ENCODE data around the gene PTX4. TPM values are rescaled to one million over a fixed set of nuclear protein-coding genes. Genes with fewer than 3 reads are reported as not detected.

PTX4 gene
- not detected for total RNA-seq

- H3K27ac ChIP-seq = no peak within 1 kb of the TSS
- TF ChIP-seq POLR2A (IDR thresholded peaks at IDR 0.05) = no peak
- TF ChIP-seq, protein P1, sequence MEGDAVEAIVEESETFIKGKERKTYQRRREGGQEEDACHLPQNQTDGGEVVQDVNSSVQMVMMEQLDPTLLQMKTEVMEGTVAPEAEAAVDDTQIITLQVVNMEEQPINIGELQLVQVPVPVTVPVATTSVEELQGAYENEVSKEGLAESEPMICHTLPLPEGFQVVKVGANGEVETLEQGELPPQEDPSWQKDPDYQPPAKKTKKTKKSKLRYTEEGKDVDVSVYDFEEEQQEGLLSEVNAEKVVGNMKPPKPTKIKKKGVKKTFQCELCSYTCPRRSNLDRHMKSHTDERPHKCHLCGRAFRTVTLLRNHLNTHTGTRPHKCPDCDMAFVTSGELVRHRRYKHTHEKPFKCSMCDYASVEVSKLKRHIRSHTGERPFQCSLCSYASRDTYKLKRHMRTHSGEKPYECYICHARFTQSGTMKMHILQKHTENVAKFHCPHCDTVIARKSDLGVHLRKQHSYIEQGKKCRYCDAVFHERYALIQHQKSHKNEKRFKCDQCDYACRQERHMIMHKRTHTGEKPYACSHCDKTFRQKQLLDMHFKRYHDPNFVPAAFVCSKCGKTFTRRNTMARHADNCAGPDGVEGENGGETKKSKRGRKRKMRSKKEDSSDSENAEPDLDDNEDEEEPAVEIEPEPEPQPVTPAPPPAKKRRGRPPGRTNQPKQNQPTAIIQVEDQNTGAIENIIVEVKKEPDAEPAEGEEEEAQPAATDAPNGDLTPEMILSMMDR (IDR thresholded peaks at IDR 0.05) = no peak
- no peak for DNase-seq
- no peak within 1 kb of the TSS for H3K4me3 ChIP-seq (replicated peaks in 1 of 3)
- 85 to 87% methylated on average over 19 of the region's 19 CpGs for WGBS, 2 donors
- no peaks in the 10 kb centered on the region for H3K27me3 ChIP-seq
- H3K36me3 ChIP-seq = no peaks in the 10 kb centered on the region
- H3K4me1 ChIP-seq = peaks cover 0 to 5% of the 10 kb centered on the region in 2 donors
- H3K9me3 ChIP-seq = no peaks in the 10 kb centered on the region
- intact Hi-C loops (cut with DNase I) = no loop called here
These were observed at the start of gene PTX4 for GRCh38 chr16:1488619-1489018. Gene PTX4, minus strand, starts transcription at chr16:1488944. Its CDS starts 35 bp downstream, at chr16:1488909.

DNA sequence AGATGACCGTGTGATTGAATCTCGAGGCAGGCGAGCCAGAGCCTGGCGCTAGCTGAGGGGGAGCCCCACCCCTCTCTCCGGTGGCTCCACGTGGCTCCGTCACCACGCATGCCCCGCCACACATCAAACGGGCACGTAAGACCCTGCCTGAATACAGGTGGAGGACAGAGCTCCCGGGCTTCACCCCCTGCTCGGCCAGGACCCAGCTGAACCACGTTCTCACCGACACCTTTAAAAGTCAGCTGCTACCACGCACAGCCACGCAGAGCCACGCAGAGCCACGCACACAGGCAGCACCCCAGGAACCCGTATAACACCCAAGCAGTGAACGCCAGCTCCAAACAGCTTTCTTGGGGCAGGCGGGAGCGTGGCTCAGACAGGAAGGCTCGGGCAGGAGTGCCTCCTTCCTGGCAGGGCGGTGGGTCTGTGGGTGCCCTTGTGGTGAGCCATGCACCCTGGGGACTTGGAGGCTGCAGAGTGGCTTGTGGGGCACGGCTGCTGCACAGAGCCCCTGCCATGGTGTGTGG, 49.1 kb upstream of the PTX4 start:
- Histone ChIP-seq H3K36me3 (peaks cover 47 to 55% of the 10 kb centered on the region in 2 donors), H3K4me1 (peaks cover under 1 to 21% of the 10 kb centered on the region in 2 donors), H3K4me3 (replicated peaks in 1 of 3) (no peak overlapping the region), H3K9me3 (no peaks in the 10 kb centered on the region), H3K27ac (peak overlapping the region in 2 of 3 donors; percentile 0 to 17), H3K27me3 (no peaks in the 10 kb centered on the region)
- DNase-seq = no peak
- 82 to 83% methylated on average over 20 to 21 of the region's 26 CpGs for WGBS, 2 donors
- TF ChIP-seq, protein P1 (IDR thresholded peaks at IDR 0.05) = no peak
- no peak for TF ChIP-seq POLR2A (IDR thresholded peaks at IDR 0.05)
- intact Hi-C loops (cut with DNase I) = no loop called here

GRCh38 chr16:1537138-1537577, 48.4 kb upstream of the PTX4 start:
- no peaks in the 10 kb centered on the region for H3K9me3 ChIP-seq
- H3K4me1 ChIP-seq = peaks cover 0 to 15% of the 10 kb centered on the region in 2 donors
- H3K4me3 ChIP-seq (replicated peaks in 1 of 3) = peak overlapping the region in 1 of 3 donors; percentile 58
- no peaks in the 10 kb centered on the region for H3K27me3 ChIP-seq
- peaks cover 40 to 50% of the 10 kb centered on the region in 2 donors for H3K36me3 ChIP-seq
- TF ChIP-seq, protein P1 (IDR thresholded peaks at IDR 0.05) = no peak
- no peak for DNase-seq
- H3K27ac ChIP-seq = peak overlapping the region; percentile 0 to 17 (median 9)
- intact Hi-C loops (cut with DNase I) = no loop called here
- 57 to 84% methylated on average over 21 of the region's 27 CpGs for WGBS, 2 donors

DNA sequence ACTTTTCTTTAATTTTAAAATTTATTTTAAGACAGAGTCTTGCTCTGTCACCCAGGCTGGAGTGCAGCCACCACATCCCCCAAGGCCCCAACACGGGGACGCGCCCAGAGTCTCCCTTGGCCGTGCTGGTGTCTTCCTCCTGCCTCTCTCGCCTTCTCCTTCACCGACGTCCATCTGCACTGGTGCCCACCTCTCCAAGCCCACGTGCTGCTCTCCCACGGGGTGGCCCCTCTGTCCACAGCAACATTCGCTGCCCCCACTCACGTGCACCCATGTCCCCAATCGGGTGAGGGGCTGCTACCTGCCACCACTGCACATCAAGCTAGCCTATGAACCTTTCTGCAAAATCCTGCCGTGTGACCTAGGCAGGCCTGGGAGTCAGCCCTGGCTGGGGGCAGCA, 47.9 kb upstream of the PTX4 start:
- TF ChIP-seq, protein P1 (IDR thresholded peaks at IDR 0.05) = no peak
- TF ChIP-seq POLR2A (IDR thresholded peaks at IDR 0.05) = no peak
- intact Hi-C loops (cut with DNase I) = no loop called here
- H3K27ac ChIP-seq = peak overlapping the region in 2 of 3 donors; percentile 0 to 90
- peaks cover 0 to 15% of the 10 kb centered on the region in 2 donors for H3K4me1 ChIP-seq
- WGBS, 2 donors = 82 to 85% methylated on average over 13 of the region's 13 CpGs
- no peak for DNase-seq
- H3K4me3 ChIP-seq (replicated peaks in 1 of 3) = peak overlapping the region in 1 of 3 donors; percentile 58
- H3K27me3 ChIP-seq = no peaks in the 10 kb centered on the region
- peaks cover 35 to 44% of the 10 kb centered on the region in 2 donors for H3K36me3 ChIP-seq
- no peaks in the 10 kb centered on the region for H3K9me3 ChIP-seq

- Histone ChIP-seq H3K27ac (peak overlapping the region; percentile 77 to 90 (median 90)), H3K36me3 (peaks cover 31 to 37% of the 10 kb centered on the region in 2 donors)
- WGBS, 2 donors = 64 to 65% methylated on average over 29 to 33 of the region's 39 CpGs
These were observed 46.9 kb upstream of the PTX4 start for GRCh38 chr16:1535391-1536291.

More at GRCh38 chr16:1535391-1536291, 46.9 kb upstream of the PTX4 start:
- peak overlapping the region in 2 of 3 donors; percentile 10 to 58 for H3K4me3 ChIP-seq (replicated peaks in 1 of 3)
- intact Hi-C loops (cut with DNase I) = no loop called here
- DNase-seq = no peak
- TF ChIP-seq, protein P1 (IDR thresholded peaks at IDR 0.05) = no peak
- no peak for TF ChIP-seq POLR2A (IDR thresholded peaks at IDR 0.05)
- H3K4me1 ChIP-seq = peaks cover 0 to 21% of the 10 kb centered on the region in 2 donors
- no peaks in the 10 kb centered on the region for H3K9me3 ChIP-seq
- H3K27me3 ChIP-seq = no peaks in the 10 kb centered on the region

Data from thyroid gland (tissue), 4 donors.